GM04504 (cell line): Measurements from ENCODE around the gene GOLGA2.
A peak's percentile ranks its signal among the peaks of the same experiment; 100 is the strongest.
"Not testable (repeated sequence)": the region's sequence is repeated elsewhere in the genome, so short reads cannot be mapped to it uniquely, and the experiment has no call there.

Experiments
- DNase-seq: peaks from one replicate; pipeline ENCODE4 v3.0.0-alpha.2; 2012; ENCODE audit warnings: low read depth

Gene GOLGA2

DNA sequence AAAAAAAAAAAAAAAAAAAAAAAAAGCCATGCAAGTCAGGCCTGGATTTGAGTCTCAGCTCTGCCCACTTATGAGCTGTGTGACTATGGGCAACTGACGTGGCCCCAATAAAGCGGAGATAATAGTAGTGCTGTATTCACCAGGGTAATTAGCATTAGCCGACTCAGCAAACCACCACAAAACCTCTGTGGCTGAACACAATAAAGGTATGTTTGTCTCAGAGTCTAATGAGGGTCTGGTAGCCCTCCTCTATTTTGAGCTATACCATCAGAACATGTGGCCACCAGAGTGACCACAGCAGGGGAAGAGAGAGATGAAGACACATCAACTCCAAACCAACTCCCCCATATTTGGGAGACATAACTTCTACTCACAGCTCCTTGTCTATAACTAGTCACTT is 16.2 kb upstream of the GOLGA2 start:
- no peak for DNase-seq

- DNase-seq, result no peak
Observed at GRCh38 chr9:128288273-128289004, 12.6 kb upstream of the GOLGA2 start.

GRCh38 chr9:128286440-128286839 is 10.6 kb upstream of the GOLGA2 start:
- no peak for DNase-seq

- no peak for DNase-seq
Observed at GRCh38 chr9:128285033-128285784, 9.4 kb upstream of the GOLGA2 start.

GRCh38 chr9:128282500-128282899 is 6.7 kb upstream of the GOLGA2 start:
- DNase-seq, result no peak

DNA sequence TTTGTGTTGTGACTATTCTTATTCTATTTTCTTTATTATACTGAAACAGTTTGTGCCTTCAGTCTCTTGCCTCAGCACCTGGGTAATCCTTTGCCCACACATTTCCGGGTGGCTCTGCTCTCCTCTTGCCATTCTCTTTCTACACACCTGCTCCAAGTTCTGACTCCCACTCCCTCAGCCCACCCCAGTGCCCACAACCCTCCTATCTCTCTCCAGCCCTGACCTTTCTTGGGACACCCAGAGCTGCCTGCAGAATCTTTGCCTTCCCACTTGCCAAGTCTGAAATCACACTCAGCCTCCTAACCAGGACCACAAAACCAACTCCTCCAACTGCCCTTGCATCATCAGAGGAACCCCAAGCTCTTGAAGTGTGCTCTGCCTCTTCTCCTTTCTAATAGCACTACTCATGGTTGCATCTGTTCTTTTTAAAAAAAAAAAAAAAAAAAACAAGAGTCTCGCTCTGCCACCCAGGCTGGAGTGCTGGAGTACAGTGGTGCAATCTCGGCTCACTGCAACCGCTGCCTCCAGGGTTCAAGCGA is 4.3 kb upstream of the GOLGA2 start:
- no peak for DNase-seq

- DNase-seq, result not testable (repeated sequence)
Observed at GRCh38 chr9:128279088-128280073, 3.6 kb upstream of the GOLGA2 start.

- DNase-seq, result no peak
Observed at GRCh38 chr9:128276574-128277270, 915 bp upstream of the GOLGA2 start.

GRCh38 chr9:128276008-128276573 is 284 bp upstream of the GOLGA2 start, which contains the start of gene SWI5:
SWI5 (plus strand) TSS chr9:128276276.
- DNase-seq, result peak; percentile 98

- no peak for DNase-seq
Observed at GRCh38 chr9:128274245-128274644, 1.6 kb downstream of the GOLGA2 start.

GRCh38 chr9:128271512-128271911 is 4.3 kb downstream of the GOLGA2 start:
- DNase-seq, result no peak

DNA sequence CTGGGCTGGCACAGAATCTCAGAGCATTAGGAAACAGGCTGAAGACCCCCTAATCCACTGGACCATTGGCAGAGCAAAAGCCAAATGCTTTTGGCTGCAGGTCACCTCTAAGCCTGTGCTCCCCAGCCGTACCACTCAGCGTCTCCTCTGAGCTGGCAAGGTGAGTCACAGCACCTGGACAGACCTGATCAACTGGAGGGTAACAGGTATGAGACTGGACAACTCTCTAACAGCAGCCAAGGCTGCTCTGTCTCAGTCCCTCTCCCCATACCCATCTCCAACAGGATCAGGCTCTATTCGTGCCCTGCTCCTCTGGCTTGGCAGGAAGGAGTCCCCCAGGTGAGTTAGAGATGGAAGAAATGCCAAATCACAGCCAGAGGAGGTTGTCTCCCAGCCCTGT is 4.7 kb downstream of the GOLGA2 start:
- no peak for DNase-seq

DNA sequence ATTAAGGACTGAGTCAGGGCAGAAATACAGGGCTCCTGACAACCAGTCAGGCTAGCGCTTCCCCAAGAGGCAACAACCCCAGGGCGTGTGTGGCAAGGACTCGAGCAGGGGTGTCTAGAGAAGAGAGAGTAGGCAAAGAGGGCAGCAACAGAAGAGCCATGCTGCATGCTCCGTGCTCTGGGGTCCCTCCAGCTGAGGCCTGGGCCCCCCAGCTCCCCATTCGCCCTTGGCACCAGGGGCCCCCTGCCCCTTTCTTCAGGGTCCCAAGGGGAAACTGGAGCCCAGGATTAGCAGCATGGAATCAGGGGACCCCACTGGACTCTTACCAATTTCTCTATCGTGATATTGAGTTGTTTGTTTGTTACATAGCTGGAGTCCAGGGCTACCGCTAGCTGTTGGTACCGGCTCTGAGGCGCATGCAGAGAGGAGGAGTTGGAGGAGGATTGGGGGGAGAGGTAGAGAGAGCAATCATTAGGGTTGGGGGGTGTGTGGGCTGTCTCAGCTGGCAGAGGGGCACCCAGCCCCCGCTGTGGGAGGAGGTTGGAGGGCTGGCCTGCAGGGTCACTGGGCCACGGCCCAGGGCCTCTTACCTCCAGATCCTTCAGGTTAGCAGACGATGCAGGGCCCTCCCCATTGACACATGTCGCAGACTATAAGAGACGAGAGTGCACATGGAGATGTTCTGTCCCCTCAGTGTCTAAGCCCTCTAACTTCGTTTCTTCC is 8.8 kb downstream of the GOLGA2 start:
- DNase-seq, result no peak

DNA sequence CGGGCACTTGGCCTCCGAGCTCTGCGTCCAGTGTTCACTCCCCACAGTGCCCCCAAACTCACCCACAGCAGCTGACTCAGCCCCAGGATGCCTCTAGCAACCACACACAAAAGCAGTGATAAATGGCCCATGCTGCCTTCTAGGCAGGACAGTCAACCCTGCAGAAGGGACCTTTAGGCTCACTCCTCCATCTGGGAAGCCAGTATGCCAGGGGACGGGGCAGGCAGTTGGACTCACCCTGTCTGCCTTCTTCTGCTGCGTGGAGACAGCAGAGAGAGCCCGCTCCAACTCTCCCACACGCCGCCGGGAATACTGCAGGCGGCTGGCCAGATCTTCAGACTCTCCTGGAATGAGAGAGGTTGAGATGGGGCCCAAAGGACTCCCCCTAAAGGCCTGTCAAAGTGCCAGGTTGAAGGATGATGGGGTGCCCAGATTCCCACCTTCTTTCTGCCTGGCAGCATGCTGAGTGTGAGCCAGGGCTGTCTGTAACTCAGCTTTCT is 10.4 kb downstream of the GOLGA2 start:
- no peak for DNase-seq

DNA sequence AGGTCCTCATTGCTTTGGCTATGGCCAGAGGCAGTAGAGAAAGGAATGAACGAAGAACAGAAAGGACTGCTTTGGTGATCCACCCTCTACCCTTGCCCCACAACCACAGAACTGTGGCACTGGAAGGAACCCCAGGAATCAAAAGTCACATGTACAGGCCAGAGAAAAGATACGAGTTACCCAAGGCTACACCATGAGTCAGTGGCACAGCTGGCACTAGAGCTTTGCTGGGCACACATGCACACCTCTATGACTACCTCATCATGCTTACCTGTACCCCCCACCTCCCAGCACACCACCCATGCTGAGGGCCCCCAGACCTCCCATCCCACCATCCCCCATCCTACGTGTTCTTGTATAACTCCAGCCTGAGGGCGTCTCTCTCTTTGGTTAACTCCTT is 13.1 kb downstream of the GOLGA2 start:
- no peak for DNase-seq

- DNase-seq, result no peak
Observed at GRCh38 chr9:128260340-128260739, 15.5 kb downstream of the GOLGA2 start.

DNA sequence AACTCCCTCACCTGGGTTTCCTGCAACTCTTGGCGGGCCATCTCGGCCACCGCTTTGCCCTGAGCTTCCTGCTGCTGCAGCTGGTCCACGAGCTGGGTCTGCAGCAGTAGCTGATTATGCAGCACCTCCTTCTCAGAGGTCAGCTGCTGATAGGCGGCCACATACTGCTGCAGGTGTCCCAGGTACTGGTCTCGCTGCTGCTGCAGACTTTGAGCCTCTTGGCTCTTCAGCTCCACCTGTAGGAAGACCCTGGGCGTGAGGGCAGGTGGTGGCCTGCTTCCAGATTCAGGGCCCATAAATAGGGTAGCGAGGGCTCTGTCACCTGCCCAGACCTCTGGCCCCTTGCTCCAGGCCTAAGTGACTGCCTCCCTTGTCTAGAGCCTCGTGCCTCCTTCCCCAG is 16.7 kb downstream of the GOLGA2 start:
- DNase-seq, result no peak

- DNase-seq, result no peak
Observed at GRCh38 chr9:128258326-128258725, 17.5 kb downstream of the GOLGA2 start.

DNA sequence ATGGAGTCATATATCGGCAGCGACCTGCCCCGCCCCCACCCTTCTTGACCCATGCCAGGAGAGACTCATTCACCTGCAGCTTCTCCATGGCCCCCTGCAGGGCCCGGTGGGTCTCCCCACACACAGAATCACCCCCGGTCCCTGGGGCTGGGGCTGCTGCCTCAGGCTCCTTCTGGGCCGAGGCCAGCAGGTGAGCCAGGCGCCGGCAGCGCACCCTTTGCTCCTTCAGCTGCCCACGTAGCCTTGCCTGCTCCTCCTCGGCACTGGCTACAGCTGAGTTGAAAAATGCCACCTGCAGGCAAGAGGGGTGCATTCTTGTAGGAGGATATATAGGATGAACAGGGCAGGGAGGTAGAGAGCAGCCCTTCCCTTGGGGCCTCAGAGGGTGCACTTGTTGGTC is 17.9 kb downstream of the GOLGA2 start:
- DNase-seq, result no peak
